Heart right ventricle (tissue), 16 donors: ENCODE data around the gene SLC16A6. TPM values are rescaled to one million over a fixed set of nuclear protein-coding genes. Genes with fewer than 3 reads are reported as not detected.

ENCODE experiments used
- ATAC-seq, 8 donors: fragments of 200-7000 bp; cut with Tn5 transposase; one replicate each; pipeline ENCODE4 v1.9.1; 2020; ENCODE audit warnings: mild to moderate bottlenecking in 8 of 8, moderate library complexity in 8 of 8, moderate number of reproducible peaks in 1 of 8
- DNase-seq, 2 donors: peaks; one replicate each; pipeline ENCODE4 v3.0.0-alpha.2; 2020
- H3K27ac ChIP-seq, 10 donors: fragments of 200-600 bp; sonication (generic) in 2 of 10; one replicate each; pipeline versions ENCODE4 v1.5.0 to v1.8.0; 2020 to 2022; ENCODE audit warnings: mild to moderate bottlenecking in 3 of 10
- H3K27me3 ChIP-seq, 7 donors: fragments of 200-600 bp; one replicate each; pipeline ENCODE4 v1.8.0; 2021 to 2022; ENCODE audit warnings: mild to moderate bottlenecking in 2 of 7
- H3K36me3 ChIP-seq, 9 donors: fragments of 200-600 bp; sonication (generic) in 1 of 9; one replicate each; pipeline versions ENCODE4 v1.5.0 to v1.8.0; 2020 to 2022; ENCODE audit warnings: mild to moderate bottlenecking in 2 of 9
- H3K4me1 ChIP-seq, 9 donors: fragments of 200-600 bp; sonication (generic) in 1 of 9; one replicate each; pipeline versions ENCODE4 v1.5.0 to v1.8.0; 2020 to 2022; ENCODE audit warnings: mild to moderate bottlenecking in 4 of 9
- H3K4me3 ChIP-seq, 10 donors: fragments of 200-600 bp; sonication (generic) in 2 of 10; one replicate each; pipeline versions ENCODE4 v1.5.0 to v1.8.0; 2020 to 2022; ENCODE audit warnings: mild to moderate bottlenecking in 7 of 10, moderate library complexity in 2 of 10
- H3K9me3 ChIP-seq, 11 donors: fragments of 200-600 bp in 10 of 11; sonication (generic) in 2 of 11; one replicate each; pipeline versions ENCODE4 v1.5.0 to v1.8.0; 2013 to 2022; ENCODE audit warnings: mild to moderate bottlenecking in 2 of 11, control low read depth in 1 of 11, moderate library complexity in 1 of 11
- CTCF ChIP-seq, 9 donors: fragments of 200-600 bp; sonication (generic) in 2 of 9; IDR thresholded peaks; one replicate each; pipeline versions ENCODE4 v1.5.0 to v1.8.0; 2021 to 2022; ENCODE audit warnings: antibody characterized with exemption in 9 of 9, mild to moderate bottlenecking in 5 of 9, moderate library complexity in 1 of 9
- WGBS, 2 donors: extraction: QIAGEN DNeasy Blood & Tissue Kit; methylation state at CpG; one replicate each; pipeline ENCODE4 v1.1.7; 2013; ENCODE audit warnings: inconsistent platforms in 1 of 2; 5-methylcytosine and 5-hydroxymethylcytosine counted together
- intact Hi-C, 10 donors: fragments of 100-400 bp; cut with DNase I; formaldehyde crosslinking; loops; one replicate each; pipeline versions ENCODE4 v1.11.1 to v1.14.2; 2022
- polyA plus RNA-seq, 2 donors: library from polyadenylated mRNA; stranded (reverse); fragments of 200-250 nt; gene quantifications; one replicate each; pipeline ENCODE4 v1.2.3, GENCODE V29; 2013
- total RNA-seq, 10 donors: library from RNA; stranded (reverse); fragmentation: NEBNext Ultra II Directional in 3 of 10; extraction: Animal tissue kit (Norgen Biotek cat#: 25700) in 3 of 10; gene quantifications; one replicate each; pipeline versions ENCODE4 v1.2.1 to v1.2.4, GENCODE V29; 2021 to 2023
- donor health status: Arrhythmogenic right ventricular cardiomyopathy.
- donor health status: ischemic (EF 13 %, LVEDD 7.1; RV severe dilation, severe dysfunction).
- donor health status: healthy with polysubstance abuse.
- donor health status: DM: no; HTN: yes; CAD: no.
- donor health status: DM: no; HTN: no; CAD: no.
- donor health status: ischemic (EF 25% LVEDD 6.9; RV normal size, moderate dysfunction).
- donor health status: ischemic (EF 25% LVEDD 5.7; RV mildly dilated, moderate dysfunction).
- donor health status: healthy.
- donor health status: DM: yes; HTN: yes; CAD: no.
- donor health status: Ischemic cardiomyopathy.
- donor health status: ischemic (EF 35%, LVEDD 5.7; RV mildly dilated, moderate dysfunction).
- donor health status: nonischemic (EF 11% LVEDD 7.7; RV severe dilation, severe dysfunction).
- donor health status: DM: yes; HTN: yes; CAD: no.
- donor health status: PGD.
- donor health status: ischemic (EF 29% LVEDD 5.4; RV normal size, mild dysfunction).
- donor health status: nonischemic (EF 23%, LVEDD 6.1; RV moderate dilation, normal function).

Gene SLC16A6
- total and polyA plus RNA-seq, 12 donors: 0.14 to 1.9 (median 0.59) TPM; not detected in 1

- 0 to 2% methylated on average over 19 of the region's 19 CpGs for WGBS, 2 donors
- Histone ChIP-seq H3K27ac (peak overlapping the region; percentile 86 to 98 (median 97)), H3K9me3 (no peaks in the 10 kb centered on the region), H3K36me3 (peaks cover 0 to 33% (median 13%) of the 10 kb centered on the region in 9 donors), H3K27me3 (no peaks in the 10 kb centered on the region), H3K4me1 (peaks cover 0 to 25% (median 13%) of the 10 kb centered on the region in 9 donors), H3K4me3 (peak overlapping the region; percentile 56 to 91 (median 80))
- no peak for TF ChIP-seq CTCF (IDR thresholded peaks at IDR 0.05)
- ATAC-seq (peak; percentile 0 to 76 (median 54)), DNase-seq (no peak)
- intact Hi-C loops: loop anchor here in 4 of 10 donors (5.0 kb wide), 2 partner anchors 41 to 209 kb away; partner anchors contain the start of gene WIPI1 (in 1 of the 4)
These were observed 42.6 kb downstream of the SLC16A6 start for GRCh38 chr17:68248199-68248825.

- H3K4me3 ChIP-seq: peak within 1 kb of the TSS; percentile 61 to 91 (median 80)
- H3K9me3 ChIP-seq: no peaks in the 10 kb centered on the region
- peaks cover 0 to 25% (median 13%) of the 10 kb centered on the region in 9 donors for H3K4me1 ChIP-seq
- TF ChIP-seq CTCF (IDR thresholded peaks at IDR 0.05): peak in 2 of 9 donors; percentile 2 to 8
- WGBS, 2 donors: 0% methylated on average over 95 to 97 of the region's 97 CpGs
- DNase-seq: peak; percentile 93 to 97
- peaks cover 0 to 26% (median 13%) of the 10 kb centered on the region in 9 donors for H3K36me3 ChIP-seq
- ATAC-seq: peak; percentile 98 to 100 (median 99)
- intact Hi-C loops: loop anchor here in 4 of 10 donors (5.0 kb wide), 2 partner anchors 40 to 210 kb away; partner anchors contain the start of gene WIPI1 (in 1 of the 4)
- H3K27ac ChIP-seq: peak within 1 kb of the TSS; percentile 86 to 98 (median 97)
- H3K27me3 ChIP-seq: no peaks in the 10 kb centered on the region
These were observed 43.3 kb downstream of the SLC16A6 start, which contains the start of gene AMZ2 for GRCh38 chr17:68247445-68248198. TSS of gene AMZ2 (plus strand) at chr17:68248043. CDS start at chr17:68250188, 2,145 bp downstream.

- Histone ChIP-seq H3K4me1 (peaks cover 0 to 25% (median 13%) of the 10 kb centered on the region in 9 donors), H3K36me3 (peaks cover 0 to 14% (median 7%) of the 10 kb centered on the region in 9 donors), H3K9me3 (no peaks in the 10 kb centered on the region), H3K4me3 (peak overlapping the region in 6 of 10 donors; percentile 72 to 91 (median 81)), H3K27me3 (no peaks in the 10 kb centered on the region), H3K27ac (peak overlapping the region in 4 of 10 donors; percentile 95 to 98 (median 98))
- no peak for ATAC-seq
- DNase-seq: no peak
- TF ChIP-seq CTCF (IDR thresholded peaks at IDR 0.05): no peak
- intact Hi-C loops: loop anchor here in 4 of 10 donors (5.0 kb wide), 2 partner anchors 39 to 211 kb away; partner anchors contain the start of gene WIPI1 (in 1 of the 4)
- WGBS, 2 donors: 91 to 94% methylated on average over 24 of the region's 24 CpGs
These were observed 44.5 kb downstream of the SLC16A6 start for GRCh38 chr17:68246271-68247028.
